Trophoblast cell (in vitro differentiated cells and primary cell): ENCODE data around the gene CNDP2.
A peak's percentile ranks its signal among the peaks of the same experiment; 100 is the strongest.

Experiments
- DNase-seq, 2 donors: peaks; one replicate each; pipeline ENCODE4 v3.0.0-alpha.2; 2016
- H2AFZ ChIP-seq: 2 replicates; pipeline ENCODE4 v1.6.1; 2013; ENCODE audit warnings: low read length, moderate library complexity, mild to moderate bottlenecking; ENCODE audit not compliant: insufficient read depth, poor library complexity
- H2AK5ac ChIP-seq: 2 replicates; pipeline ENCODE4 v1.6.1; 2013; ENCODE audit warnings: mild to moderate bottlenecking, low read length
- H2BK120ac ChIP-seq: 2 replicates; pipeline ENCODE4 v1.6.1; 2013; ENCODE audit warnings: low read length, mild to moderate bottlenecking, moderate library complexity; ENCODE audit not compliant: insufficient read depth, poor library complexity
- H2BK12ac ChIP-seq: 2 replicates; pipeline ENCODE4 v1.6.1; 2013; ENCODE audit warnings: mild to moderate bottlenecking, low read length, moderate library complexity
- H2BK5ac ChIP-seq: 2 replicates; pipeline ENCODE4 v1.6.1; 2013; ENCODE audit warnings: low read length, low read depth, moderate library complexity, mild to moderate bottlenecking; ENCODE audit not compliant: poor library complexity
- H3K14ac ChIP-seq: 2 replicates; pipeline ENCODE4 v1.6.1; 2013; ENCODE audit warnings: mild to moderate bottlenecking, low read length
- H3K18ac ChIP-seq: 2 replicates; pipeline ENCODE4 v1.6.1; 2013; ENCODE audit warnings: mild to moderate bottlenecking, low read length
- H3K23ac ChIP-seq: 2 replicates; pipeline ENCODE4 v1.6.1; 2013; ENCODE audit warnings: low read length
- H3K27ac ChIP-seq: 2 replicates; pipeline ENCODE4 v1.5.1; 2013; ENCODE audit warnings: low read depth, mild to moderate bottlenecking, inconsistent platforms, low read length, moderate library complexity
- H3K27me3 ChIP-seq: 2 replicates; pipeline ENCODE4 v1.6.1; 2013; ENCODE audit warnings: inconsistent platforms, mild to moderate bottlenecking, low read length, moderate library complexity; ENCODE audit not compliant: insufficient read depth
- H3K36me3 ChIP-seq, 2 experiments: 1 replicate in 1 of 2; 2 replicates in 1 of 2; pipeline ENCODE4 v1.6.1; 2013; ENCODE audit warnings: low read length in 2 of 2, mild to moderate bottlenecking in 2 of 2, moderate library complexity in 1 of 2; ENCODE audit not compliant: insufficient read depth in 2 of 2, control insufficient read depth in 1 of 2
- H3K4ac ChIP-seq: 2 replicates; pipeline ENCODE4 v1.6.1; 2013; ENCODE audit warnings: low read depth, mild to moderate bottlenecking, low read length, moderate library complexity
- H3K4me1 ChIP-seq, 2 experiments: 1 replicate in 1 of 2; 2 replicates in 1 of 2; pipeline ENCODE4 v1.6.1; 2013; ENCODE audit warnings: low read length in 2 of 2, mild to moderate bottlenecking in 2 of 2, moderate library complexity in 1 of 2; ENCODE audit not compliant: insufficient read depth in 2 of 2, control insufficient read depth in 1 of 2
- H3K4me2 ChIP-seq: 2 replicates; pipeline ENCODE4 v1.6.1; 2013; ENCODE audit warnings: inconsistent platforms, mild to moderate bottlenecking, low read length, moderate library complexity
- H3K4me3 ChIP-seq: 2 replicates; pipeline ENCODE4 v1.5.1; 2013; ENCODE audit warnings: mild to moderate bottlenecking, low read depth, low read length, inconsistent platforms
- H3K79me1 ChIP-seq: one replicate; pipeline ENCODE4 v1.6.1; 2013; ENCODE audit warnings: low read length
- H3K79me2 ChIP-seq: 2 replicates; pipeline ENCODE4 v1.6.1; 2013; ENCODE audit warnings: low read length, mild to moderate bottlenecking; ENCODE audit not compliant: control insufficient read depth, insufficient read depth, poor library complexity
- H3K9ac ChIP-seq: 2 replicates; pipeline ENCODE4 v1.6.1; 2013; ENCODE audit warnings: mild to moderate bottlenecking, low read length
- H3K9me3 ChIP-seq: 2 replicates; pipeline ENCODE4 v1.6.1; 2013; ENCODE audit warnings: low read depth, mild to moderate bottlenecking, control low read depth, inconsistent platforms, low read length; ENCODE audit not compliant: insufficient read depth
- H4K12ac ChIP-seq: 2 replicates; pipeline ENCODE4 v1.6.1; 2013; ENCODE audit warnings: low read depth, mild to moderate bottlenecking, low read length, moderate library complexity
- H4K8ac ChIP-seq: 2 replicates; pipeline ENCODE4 v1.6.1; 2013; ENCODE audit warnings: low read depth, mild to moderate bottlenecking, low read length, moderate library complexity
- H4K91ac ChIP-seq: one replicate; pipeline ENCODE4 v1.6.1; 2013; ENCODE audit warnings: low read depth, mild to moderate bottlenecking, low read length, moderate library complexity
- WGBS: extraction: QIAGEN DNeasy Blood & Tissue Kit; methylation state at CpG from one replicate; pipeline ENCODE4 v1.1.7; 2013; ENCODE audit warnings: missing lambda C conversion rate; ENCODE audit not compliant: insufficient read length, insufficient coverage; ENCODE audit errors: extremely low coverage; 5-methylcytosine and 5-hydroxymethylcytosine counted together

Gene CNDP2

DNA sequence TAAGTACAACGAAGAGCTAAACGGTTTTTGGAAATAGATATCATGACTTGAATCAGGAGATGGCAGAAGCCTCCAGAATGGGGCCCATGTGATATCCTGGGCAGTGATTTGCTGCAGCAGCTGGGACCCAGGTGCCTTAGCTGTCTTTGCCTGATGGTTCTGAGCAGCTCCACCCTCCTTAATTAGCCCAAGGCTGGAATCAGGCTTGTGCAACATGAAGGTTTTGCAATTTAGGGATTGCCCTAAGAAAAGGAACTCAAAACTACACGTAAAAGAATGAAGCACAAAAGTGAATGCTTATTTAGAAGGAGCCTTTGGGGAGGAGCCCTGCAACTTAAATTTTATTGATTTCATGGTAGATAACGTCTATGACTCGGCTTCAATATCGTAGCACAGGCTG, 17.3 kb upstream of the CNDP2 start:
- Histone ChIP-seq H3K18ac (no peak overlapping the region), H3K14ac (no peak overlapping the region), H3K23ac (no peak overlapping the region), H3K27ac (no peak overlapping the region), H2AK5ac (no peak overlapping the region), H3K4me3 (no peak overlapping the region), H3K79me1 (no peaks in the 10 kb centered on the region), H3K36me3 (no peaks in the 10 kb centered on the region), H2BK5ac (no peak overlapping the region), H3K9me3 (no peaks in the 10 kb centered on the region), H2AFZ (no peak overlapping the region), H3K79me2 (no peaks in the 10 kb centered on the region), H2BK12ac (no peak overlapping the region), H3K4me1 (no peaks in the 10 kb centered on the region), H3K27me3 (no peaks in the 10 kb centered on the region), H3K9ac (no peak overlapping the region), H4K91ac (no peak overlapping the region), H2BK120ac (no peak overlapping the region), H4K12ac (no peak overlapping the region), H3K4ac (no peak overlapping the region), H3K4me2 (no peak overlapping the region), H4K8ac (no peak overlapping the region)
- peak; percentile 72 to 94 for DNase-seq
- WGBS = no CpG with 5 or more reads among the region's 6 CpGs

DNA sequence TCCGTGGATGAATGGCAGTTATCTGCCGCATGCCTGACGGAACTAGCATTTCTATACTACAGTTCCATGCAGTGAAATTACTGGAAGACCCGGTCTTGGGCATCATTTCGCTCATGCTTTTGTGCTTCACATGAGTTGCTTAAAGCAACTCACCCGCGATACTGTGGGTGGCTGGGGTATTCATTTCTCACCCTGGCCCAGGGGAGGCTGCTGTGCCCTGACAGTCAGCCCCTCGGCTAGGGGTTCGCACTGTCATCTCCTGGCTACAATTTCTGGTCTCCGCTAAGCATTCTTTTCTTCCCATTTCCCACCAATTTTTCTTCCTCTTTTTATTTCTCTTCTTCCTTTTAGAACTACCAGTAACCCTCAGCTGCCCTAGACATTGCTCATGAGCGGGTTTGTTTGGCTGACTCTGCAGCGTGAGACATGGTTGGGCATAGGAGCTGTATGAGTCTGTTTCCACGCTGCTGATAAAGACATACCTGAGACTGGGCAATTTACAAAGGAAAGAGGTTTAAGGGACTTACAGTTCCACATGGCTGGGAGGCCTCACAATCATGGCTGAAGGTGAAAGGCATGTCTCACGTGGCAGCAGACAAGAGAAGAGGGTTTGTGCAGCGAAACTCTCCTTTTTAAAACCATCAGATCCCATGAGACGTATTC, 16.5 kb upstream of the CNDP2 start:
- Histone ChIP-seq H3K18ac (no peak overlapping the region), H3K14ac (no peak overlapping the region), H2BK12ac (no peak overlapping the region), H3K23ac (no peak overlapping the region), H3K4me1 (no peaks in the 10 kb centered on the region), H3K27ac (no peak overlapping the region), H4K12ac (no peak overlapping the region), H2AK5ac (no peak overlapping the region), H4K8ac (no peak overlapping the region), H3K9ac (no peak overlapping the region), H3K79me1 (no peaks in the 10 kb centered on the region), H3K4me3 (no peak overlapping the region), H2BK5ac (no peak overlapping the region), H3K4me2 (no peak overlapping the region), H3K27me3 (no peaks in the 10 kb centered on the region), H2BK120ac (no peak overlapping the region), H3K79me2 (no peaks in the 10 kb centered on the region), H3K9me3 (no peaks in the 10 kb centered on the region), H3K4ac (no peak overlapping the region), H4K91ac (no peak overlapping the region), H2AFZ (no peak overlapping the region), H3K36me3 (no peaks in the 10 kb centered on the region)
- 100% methylated on average over 1 of the region's 16 CpGs for WGBS
- DNase-seq = peak; percentile 48 to 76

DNA sequence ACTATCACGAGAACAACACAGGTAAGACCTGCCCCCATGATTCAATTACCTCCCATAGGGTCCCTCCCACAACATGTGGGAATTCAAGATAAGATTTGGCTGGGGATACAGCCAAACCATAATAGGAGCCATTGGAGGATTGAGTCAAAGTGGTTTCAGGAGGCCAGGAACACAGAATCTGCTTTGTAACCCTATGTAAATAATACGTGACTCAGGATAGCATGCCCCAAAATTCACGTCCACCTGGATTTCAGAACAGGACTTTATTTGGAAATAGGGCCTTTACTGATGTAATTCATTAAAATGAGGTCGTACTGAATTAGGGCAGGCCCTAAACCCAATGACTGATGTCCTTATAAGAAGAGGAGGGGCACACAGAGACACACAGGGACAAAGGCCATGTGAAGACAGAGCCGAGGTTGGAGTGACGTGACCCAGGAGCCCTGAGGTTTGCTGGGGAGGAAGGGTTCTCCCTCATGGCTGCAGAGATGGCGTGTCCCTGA, 16.0 kb upstream of the CNDP2 start:
- H2BK5ac ChIP-seq = no peak overlapping the region
- no peak overlapping the region for H3K14ac ChIP-seq
- H2AFZ ChIP-seq = no peak overlapping the region
- H4K91ac ChIP-seq = no peak overlapping the region
- H3K4me3 ChIP-seq = no peak overlapping the region
- no peak overlapping the region for H4K8ac ChIP-seq
- no peak overlapping the region for H2BK120ac ChIP-seq
- no peak overlapping the region for H2BK12ac ChIP-seq
- H3K79me2 ChIP-seq = no peaks in the 10 kb centered on the region
- no peaks in the 10 kb centered on the region for H3K4me1 ChIP-seq
- no peaks in the 10 kb centered on the region for H3K79me1 ChIP-seq
- no peak overlapping the region for H3K4ac ChIP-seq
- H3K36me3 ChIP-seq = no peaks in the 10 kb centered on the region
- H3K18ac ChIP-seq = no peak overlapping the region
- H2AK5ac ChIP-seq = no peak overlapping the region
- no peak for DNase-seq
- no peak overlapping the region for H3K9ac ChIP-seq
- WGBS = no CpG with 5 or more reads among the region's 7 CpGs
- no peak overlapping the region for H3K4me2 ChIP-seq
- H3K27ac ChIP-seq = no peak overlapping the region
- H3K27me3 ChIP-seq = no peaks in the 10 kb centered on the region
- no peak overlapping the region for H4K12ac ChIP-seq
- H3K9me3 ChIP-seq = no peaks in the 10 kb centered on the region
- no peak overlapping the region for H3K23ac ChIP-seq

DNA sequence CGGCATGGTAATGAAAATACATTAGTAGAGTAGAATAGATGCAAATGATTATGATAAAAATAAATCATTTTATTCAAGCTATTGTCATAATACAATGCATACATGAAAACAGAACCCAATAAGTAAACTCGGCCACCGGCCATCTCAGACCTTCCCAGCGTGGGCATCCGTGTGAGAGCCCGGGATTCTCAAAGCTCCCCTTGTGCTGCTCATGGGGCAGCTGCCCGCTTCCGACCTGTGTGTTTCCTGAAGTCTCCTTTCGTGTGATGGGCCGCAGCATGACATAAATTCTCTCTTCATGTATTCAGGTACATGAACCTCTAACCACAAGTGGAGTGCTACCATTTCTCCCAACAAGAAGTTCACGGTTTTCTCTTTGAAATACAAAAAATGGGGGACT, 13.5 kb upstream of the CNDP2 start:
- no CpG with 5 or more reads among the region's 11 CpGs for WGBS
- Histone ChIP-seq H3K4me3 (no peak overlapping the region), H3K79me1 (no peaks in the 10 kb centered on the region), H3K4ac (no peak overlapping the region), H3K27me3 (no peaks in the 10 kb centered on the region), H2AFZ (no peak overlapping the region), H4K12ac (no peak overlapping the region), H2AK5ac (no peak overlapping the region), H3K4me1 (no peaks in the 10 kb centered on the region), H2BK12ac (no peak overlapping the region), H2BK5ac (no peak overlapping the region), H4K8ac (no peak overlapping the region), H3K14ac (no peak overlapping the region), H3K4me2 (no peak overlapping the region), H3K18ac (no peak overlapping the region), H3K9ac (no peak overlapping the region), H3K36me3 (no peaks in the 10 kb centered on the region), H4K91ac (no peak overlapping the region), H2BK120ac (no peak overlapping the region), H3K9me3 (peaks cover 2% of the 10 kb centered on the region), H3K23ac (no peak overlapping the region), H3K27ac (no peak overlapping the region), H3K79me2 (no peaks in the 10 kb centered on the region)
- DNase-seq = no peak
